Astrocyte of the cerebellum (primary cell): ENCODE measurements around the gene PALMD.

Source experiments
- DNase-seq: peaks from one replicate; pipeline ENCODE4 v3.0.0-alpha.2; 2011; ENCODE audit warnings: low read depth
- H3K4me3 ChIP-seq: 2 replicates; pipeline ENCODE4 v1.5.1; 2011; ENCODE audit warnings: mild to moderate bottlenecking, low read depth, low read length, moderate library complexity
- CTCF ChIP-seq: IDR thresholded peaks from 2 replicates; pipeline ENCODE4 v1.5.1; 2012; ENCODE audit warnings: low read length, low read depth, moderate library complexity, mild to moderate bottlenecking; ENCODE audit errors: missing control alignments
- in situ Hi-C: cut with HindIII; loops from 2 replicates; pipeline ENCODE4 v1.10.0; 2017; ENCODE audit warnings: low sequenced_read_pairs

The PALMD gene

GRCh38 chr1:99723251-99723650 is 77.3 kb downstream of the PALMD start:
- in situ Hi-C loops: no loop called here
- DNase-seq: no peak
- no peak overlapping the region for H3K4me3 ChIP-seq
- TF ChIP-seq CTCF: no peak

DNA sequence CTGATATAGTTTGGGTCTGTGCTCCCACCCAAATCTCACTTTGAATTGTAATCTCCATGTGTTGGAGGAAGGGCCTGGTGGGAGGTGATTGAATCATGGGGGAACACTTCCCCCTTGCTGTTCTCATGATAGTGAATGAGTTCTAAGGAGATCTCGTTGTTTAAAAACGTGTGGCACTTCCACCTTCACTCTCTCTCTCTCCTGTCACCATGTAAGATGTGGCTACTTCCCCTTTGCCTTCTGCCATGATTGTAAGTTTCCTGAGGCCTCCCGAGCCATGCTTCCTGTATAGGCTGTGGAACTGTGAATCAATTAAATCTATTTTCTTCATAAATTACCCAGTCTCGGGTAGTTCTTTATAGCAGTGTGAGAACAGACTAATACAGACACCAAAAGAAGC is 80.1 kb downstream of the PALMD start:
- TF ChIP-seq CTCF: no peak
- no peak for DNase-seq
- H3K4me3 ChIP-seq: no peak overlapping the region
- in situ Hi-C loops: no loop called here

- no peak for TF ChIP-seq CTCF
- in situ Hi-C loops: no loop called here
- no peak for DNase-seq
- no peak overlapping the region for H3K4me3 ChIP-seq
These were observed 80.5 kb downstream of the PALMD start for GRCh38 chr1:99726407-99726806.

GRCh38 chr1:99726818-99727217 is 80.9 kb downstream of the PALMD start:
- no peak overlapping the region for H3K4me3 ChIP-seq
- DNase-seq: no peak
- no peak for TF ChIP-seq CTCF
- in situ Hi-C loops: no loop called here

- H3K4me3 ChIP-seq: no peak overlapping the region
- peak; percentile 76 for DNase-seq
- TF ChIP-seq CTCF: no peak
- in situ Hi-C loops: no loop called here
These were observed 81.8 kb downstream of the PALMD start for GRCh38 chr1:99727575-99728185.

DNA sequence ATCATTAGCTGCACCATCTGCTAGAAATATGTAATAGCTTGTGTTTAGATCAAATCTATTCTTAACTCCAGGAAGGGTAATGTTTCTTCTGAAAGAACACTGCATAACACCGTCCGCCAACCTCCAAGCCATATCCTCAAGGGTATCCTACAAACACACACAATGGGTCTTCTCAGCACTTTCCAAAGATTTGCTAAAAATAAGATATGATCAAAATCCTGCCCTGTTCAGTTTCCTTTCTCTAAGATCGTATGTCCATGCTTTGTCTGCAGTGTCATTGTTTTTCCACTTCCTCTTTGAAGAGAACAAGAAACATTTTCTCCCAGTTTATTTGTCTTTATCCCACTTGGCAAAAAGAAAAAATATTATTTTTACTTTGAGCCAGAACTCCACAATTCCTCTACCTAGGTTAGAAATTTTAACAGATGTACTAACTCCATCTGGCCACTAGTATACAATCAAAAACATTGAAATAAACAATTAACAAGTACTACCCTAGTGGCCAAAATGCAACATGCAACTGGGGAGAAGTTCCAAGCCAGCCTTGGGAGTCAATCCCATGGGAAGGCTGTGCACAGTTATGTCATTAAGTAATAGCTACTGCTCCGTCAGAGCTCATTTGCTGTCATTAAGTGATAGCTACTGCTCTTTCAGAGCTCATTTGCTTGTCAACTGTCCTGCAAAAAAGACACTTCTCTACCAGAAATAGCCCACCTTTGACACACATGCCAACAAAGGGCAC is 82.8 kb downstream of the PALMD start:
- in situ Hi-C loops: no loop called here
- peak; percentile 49 for TF ChIP-seq CTCF
- no peak for DNase-seq
- H3K4me3 ChIP-seq: no peak overlapping the region
